ENCODE results near the gene CATSPERZ.
"Not testable (repeated sequence)": the region's sequence is repeated elsewhere in the genome, so short reads cannot be mapped to it uniquely, and the experiment has no call there.

The CATSPERZ gene

GRCh38 chr11:64307795-64308194 lies 7.6 kb downstream of the CATSPERZ start:
- not testable (repeated sequence) for H3K27ac ChIP-seq (ENCODE audit: low read depth, low read length); H3K9ac ChIP-seq (ENCODE audit: low read depth, low read length); H3K27me3 ChIP-seq (ENCODE audit: insufficient read depth, low read length); H3K36me3 ChIP-seq (ENCODE audit: insufficient read depth, low read length); H3K4me1 ChIP-seq (ENCODE audit: insufficient read depth, low read length); H3K4me3 ChIP-seq (ENCODE audit: low read length); H3K9me3 ChIP-seq (ENCODE audit: insufficient read depth, low read depth, low read length)
- WGBS = 93% methylated on average over 5 of the region's 5 CpGs

GRCh38 chr11:64312947-64313346 lies 12.8 kb downstream of the CATSPERZ start:
- H3K9me3 ChIP-seq (ENCODE audit: insufficient read depth, low read depth, low read length) = no peaks in the 10 kb centered on the region
- WGBS = 94% methylated on average over 10 of the region's 10 CpGs
- peaks cover 29% of the 10 kb centered on the region for H3K36me3 ChIP-seq (ENCODE audit: insufficient read depth, low read length)
- no peak overlapping the region for H3K4me3 ChIP-seq (ENCODE audit: low read length)
- H3K4me1 ChIP-seq (ENCODE audit: insufficient read depth, low read length) = no peaks in the 10 kb centered on the region
- no peak overlapping the region for H3K27ac ChIP-seq (ENCODE audit: low read depth, low read length)
- H3K27me3 ChIP-seq (ENCODE audit: insufficient read depth, low read length) = no peaks in the 10 kb centered on the region
- no peak overlapping the region for H3K9ac ChIP-seq (ENCODE audit: low read depth, low read length)

- H3K9me3 ChIP-seq (ENCODE audit: insufficient read depth, low read depth, low read length) = no peaks in the 10 kb centered on the region
- H3K4me3 ChIP-seq (ENCODE audit: low read length) = no peak overlapping the region
- H3K36me3 ChIP-seq (ENCODE audit: insufficient read depth, low read length) = peaks cover 27% of the 10 kb centered on the region
- H3K27me3 ChIP-seq (ENCODE audit: insufficient read depth, low read length) = no peaks in the 10 kb centered on the region
- WGBS = 91% methylated on average over 18 of the region's 18 CpGs
- H3K27ac ChIP-seq (ENCODE audit: low read depth, low read length) = no peak overlapping the region
- no peak overlapping the region for H3K9ac ChIP-seq (ENCODE audit: low read depth, low read length)
- no peaks in the 10 kb centered on the region for H3K4me1 ChIP-seq (ENCODE audit: insufficient read depth, low read length)
Measured at GRCh38 chr11:64313491-64314145, 13.5 kb downstream of the CATSPERZ start.

DNA sequence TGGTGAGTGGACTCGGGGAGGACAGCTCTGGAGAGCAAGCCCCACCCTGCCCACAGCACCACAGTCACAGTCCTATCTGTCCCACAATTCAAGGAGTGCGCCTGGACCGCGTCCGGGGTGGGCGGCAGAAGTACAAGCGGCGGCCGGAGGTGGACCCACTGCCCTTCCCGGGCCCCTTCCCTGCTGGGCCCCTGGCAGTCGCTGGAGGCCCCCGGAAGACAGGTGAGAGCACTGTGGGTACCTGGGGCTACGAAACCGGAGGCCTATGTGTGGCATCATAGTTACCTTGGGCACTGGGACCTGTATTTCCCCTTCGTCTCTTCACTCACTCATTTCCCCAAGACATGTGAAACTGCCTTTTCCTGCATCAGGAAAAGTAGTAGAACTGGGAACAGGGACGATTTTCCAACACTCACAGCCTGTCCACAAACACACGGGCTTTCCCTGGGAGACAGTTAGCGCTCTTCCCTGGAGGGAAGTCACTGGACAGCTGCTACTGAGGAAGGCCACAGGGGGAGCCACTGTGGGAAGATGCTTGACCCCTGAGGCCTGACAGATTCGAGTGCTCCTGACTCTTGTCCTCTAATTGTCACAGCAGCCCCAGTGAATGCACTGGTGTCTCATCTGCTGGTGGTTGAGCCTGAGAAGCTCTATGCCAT lies 14.1 kb downstream of the CATSPERZ start:
- Histone ChIP-seq H3K27me3 (ENCODE audit: insufficient read depth, low read length) (no peaks in the 10 kb centered on the region), H3K27ac (ENCODE audit: low read depth, low read length) (peak overlapping the region; percentile 24; the same call in 1 of the 2 replicates), H3K9me3 (ENCODE audit: insufficient read depth, low read depth, low read length) (no peaks in the 10 kb centered on the region), H3K4me3 (ENCODE audit: low read length) (no peak overlapping the region), H3K36me3 (ENCODE audit: insufficient read depth, low read length) (peaks cover 27% of the 10 kb centered on the region), H3K4me1 (ENCODE audit: insufficient read depth, low read length) (peaks cover 4% of the 10 kb centered on the region; the same call in 1 of the 2 replicates), H3K9ac (ENCODE audit: low read depth, low read length) (no peak overlapping the region)
- WGBS = 93% methylated on average over 19 of the region's 19 CpGs

GRCh38 chr11:64314805-64315561 lies 14.8 kb downstream of the CATSPERZ start:
- peaks cover 8% of the 10 kb centered on the region; the same call in 1 of the 2 replicates for H3K4me1 ChIP-seq (ENCODE audit: insufficient read depth, low read length)
- no peaks in the 10 kb centered on the region for H3K27me3 ChIP-seq (ENCODE audit: insufficient read depth, low read length)
- H3K9me3 ChIP-seq (ENCODE audit: insufficient read depth, low read depth, low read length) = no peaks in the 10 kb centered on the region
- H3K4me3 ChIP-seq (ENCODE audit: low read length) = no peak overlapping the region
- 92% methylated on average over 24 of the region's 24 CpGs for WGBS
- H3K9ac ChIP-seq (ENCODE audit: low read depth, low read length) = no peak overlapping the region
- peak overlapping the region; percentile 24; the same call in 1 of the 2 replicates for H3K27ac ChIP-seq (ENCODE audit: low read depth, low read length)
- peaks cover 24% of the 10 kb centered on the region for H3K36me3 ChIP-seq (ENCODE audit: insufficient read depth, low read length)

DNA sequence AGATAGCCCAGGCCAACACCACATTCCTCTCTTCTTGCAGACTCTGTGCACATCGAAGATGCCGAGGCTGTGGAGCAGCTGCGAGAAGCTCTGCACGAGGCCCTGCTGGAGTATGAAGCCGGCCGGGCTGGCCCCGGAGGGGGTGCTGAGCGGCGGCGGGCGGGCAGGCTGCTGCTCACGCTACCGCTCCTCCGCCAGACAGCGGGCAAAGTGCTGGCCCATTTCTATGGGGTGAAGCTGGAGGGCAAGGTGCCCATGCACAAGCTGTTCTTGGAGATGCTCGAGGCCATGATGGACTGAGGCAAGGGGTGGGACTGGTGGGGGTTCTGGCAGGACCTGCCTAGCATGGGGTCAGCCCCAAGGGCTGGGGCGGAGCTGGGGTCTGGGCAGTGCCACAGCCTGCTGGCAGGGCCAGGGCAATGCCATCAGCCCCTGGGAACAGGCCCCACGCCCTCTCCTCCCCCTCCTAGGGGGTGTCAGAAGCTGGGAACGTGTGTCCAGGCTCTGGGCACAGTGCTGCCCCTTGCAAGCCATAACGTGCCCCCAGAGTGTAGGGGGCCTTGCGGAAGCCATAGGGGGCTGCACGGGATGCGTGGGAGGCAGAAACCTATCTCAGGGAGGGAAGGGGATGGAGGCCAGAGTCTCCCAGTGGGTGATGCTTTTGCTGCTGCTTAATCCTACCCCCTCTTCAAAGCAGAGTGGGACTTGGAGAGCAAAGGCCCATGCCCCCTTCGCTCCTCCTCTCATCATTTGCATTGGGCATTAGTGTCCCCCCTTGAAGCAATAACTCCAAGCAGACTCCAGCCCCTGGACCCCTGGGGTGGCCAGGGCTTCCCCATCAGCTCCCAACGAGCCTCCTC lies 15.7 kb downstream of the CATSPERZ start:
- Histone ChIP-seq H3K4me3 (ENCODE audit: low read length) (peak overlapping the region; percentile 79), H3K27ac (ENCODE audit: low read depth, low read length) (peak overlapping the region; percentile 98; the same call in 1 of the 2 replicates), H3K36me3 (ENCODE audit: insufficient read depth, low read length) (peaks cover 32% of the 10 kb centered on the region)
- H3K9ac ChIP-seq (ENCODE audit: low read depth, low read length); H3K4me1 ChIP-seq (ENCODE audit: insufficient read depth, low read length); H3K9me3 ChIP-seq (ENCODE audit: insufficient read depth, low read depth, low read length); H3K27me3 ChIP-seq (ENCODE audit: insufficient read depth, low read length): not testable (repeated sequence)
- WGBS = 88% methylated on average over 25 of the region's 25 CpGs

GRCh38 chr11:64316672-64317324 lies 16.6 kb downstream of the CATSPERZ start:
- H3K4me3 ChIP-seq (ENCODE audit: low read length) = peak overlapping the region; percentile 79
- H3K9me3 ChIP-seq (ENCODE audit: insufficient read depth, low read depth, low read length) = no peaks in the 10 kb centered on the region
- H3K27ac ChIP-seq (ENCODE audit: low read depth, low read length) = peak overlapping the region; percentile 98
- no peaks in the 10 kb centered on the region for H3K27me3 ChIP-seq (ENCODE audit: insufficient read depth, low read length)
- peaks cover 41% of the 10 kb centered on the region for H3K36me3 ChIP-seq (ENCODE audit: insufficient read depth, low read length)
- H3K4me1 ChIP-seq (ENCODE audit: insufficient read depth, low read length) = peaks cover 8% of the 10 kb centered on the region; the same call in 1 of the 2 replicates
- WGBS = 13% methylated on average over 32 of the region's 32 CpGs
- H3K9ac ChIP-seq (ENCODE audit: low read depth, low read length) = peak overlapping the region; percentile 92

- H3K9ac ChIP-seq (ENCODE audit: low read depth, low read length) = peak within 1 kb of the TSS; percentile 92
- peaks cover 8% of the 10 kb centered on the region; the same call in 1 of the 2 replicates for H3K4me1 ChIP-seq (ENCODE audit: insufficient read depth, low read length)
- H3K27ac ChIP-seq (ENCODE audit: low read depth, low read length) = peak within 1 kb of the TSS; percentile 98
- no peaks in the 10 kb centered on the region for H3K27me3 ChIP-seq (ENCODE audit: insufficient read depth, low read length)
- peak within 1 kb of the TSS; percentile 79 for H3K4me3 ChIP-seq (ENCODE audit: low read length)
- H3K36me3 ChIP-seq (ENCODE audit: insufficient read depth, low read length) = peaks cover 45% of the 10 kb centered on the region
- under 1% methylated on average over 43 of the region's 43 CpGs for WGBS
- no peaks in the 10 kb centered on the region for H3K9me3 ChIP-seq (ENCODE audit: insufficient read depth, low read depth, low read length)
Measured at GRCh38 chr11:64317325-64317960, 17.3 kb downstream of the CATSPERZ start, which contains the start of gene TRMT112. TRMT112 (minus strand) TSS chr11:64317559; CDS start chr11:64317526, 33 bp downstream.

DNA sequence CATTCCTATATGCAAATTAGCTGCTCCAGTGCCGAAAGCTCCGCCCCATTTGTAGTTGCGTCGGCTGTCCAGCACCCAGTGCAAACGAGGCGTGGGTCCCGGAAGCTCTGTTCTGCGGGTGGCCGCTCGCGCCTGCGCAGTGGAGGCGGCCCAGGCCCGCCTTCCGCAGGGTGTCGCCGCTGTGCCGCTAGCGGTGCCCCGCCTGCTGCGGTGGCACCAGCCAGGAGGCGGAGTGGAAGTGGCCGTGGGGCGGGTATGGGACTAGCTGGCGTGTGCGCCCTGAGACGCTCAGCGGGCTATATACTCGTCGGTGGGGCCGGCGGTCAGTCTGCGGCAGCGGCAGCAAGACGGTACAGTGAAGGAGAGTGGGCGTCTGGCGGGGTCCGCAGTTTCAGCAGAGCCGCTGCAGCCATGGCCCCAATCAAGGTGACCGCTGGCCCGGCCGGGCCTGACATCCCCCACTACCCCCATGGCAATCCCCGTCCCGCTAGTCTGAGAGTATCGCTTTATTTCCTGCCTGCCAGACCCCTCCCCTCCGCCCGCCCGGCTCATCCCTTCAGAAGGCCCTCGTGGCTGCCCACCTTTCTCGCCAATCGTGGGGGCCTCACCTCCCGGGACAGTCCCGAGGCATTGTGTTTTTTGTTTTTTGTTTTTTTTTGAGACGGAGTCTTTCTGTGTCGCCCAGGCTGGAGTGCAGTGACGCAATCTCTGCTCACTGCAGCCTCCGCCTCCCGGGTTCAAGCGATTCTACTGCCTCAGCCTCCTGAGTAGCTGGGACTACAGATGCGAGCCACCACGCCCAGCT lies 18.0 kb downstream of the CATSPERZ start, which contains the start of gene PRDX5:
Gene PRDX5 (plus strand): TSS at position 161 of the 805 bp plus-strand sequence. CDS start 95 bp downstream, at position 256.
- H3K4me3 ChIP-seq (ENCODE audit: low read length) = peak within 1 kb of the TSS; percentile 79
- H3K27me3 ChIP-seq (ENCODE audit: insufficient read depth, low read length) = no peaks in the 10 kb centered on the region
- H3K9ac ChIP-seq (ENCODE audit: low read depth, low read length) = peak within 1 kb of the TSS; percentile 92
- peaks cover 45% of the 10 kb centered on the region for H3K36me3 ChIP-seq (ENCODE audit: insufficient read depth, low read length)
- peaks cover 8% of the 10 kb centered on the region; the same call in 1 of the 2 replicates for H3K4me1 ChIP-seq (ENCODE audit: insufficient read depth, low read length)
- under 1% methylated on average over 61 of the region's 61 CpGs for WGBS
- peak within 1 kb of the TSS; percentile 98 for H3K27ac ChIP-seq (ENCODE audit: low read depth, low read length)
- H3K9me3 ChIP-seq (ENCODE audit: insufficient read depth, low read depth, low read length) = no peaks in the 10 kb centered on the region

All from HUES64 (cell line).